GM11168 (cell line): ENCODE data around the gene SEMA5A.

Experiments used
- in situ Hi-C: fragments of 300-500 bp; cut with MboI; formaldehyde crosslinking; loops from one replicate; pipeline ENCODE4 v1.12.0; 2022; ENCODE audit warnings: low sequenced_read_pairs; ENCODE audit not compliant: unreplicated experiment

Gene SEMA5A

DNA sequence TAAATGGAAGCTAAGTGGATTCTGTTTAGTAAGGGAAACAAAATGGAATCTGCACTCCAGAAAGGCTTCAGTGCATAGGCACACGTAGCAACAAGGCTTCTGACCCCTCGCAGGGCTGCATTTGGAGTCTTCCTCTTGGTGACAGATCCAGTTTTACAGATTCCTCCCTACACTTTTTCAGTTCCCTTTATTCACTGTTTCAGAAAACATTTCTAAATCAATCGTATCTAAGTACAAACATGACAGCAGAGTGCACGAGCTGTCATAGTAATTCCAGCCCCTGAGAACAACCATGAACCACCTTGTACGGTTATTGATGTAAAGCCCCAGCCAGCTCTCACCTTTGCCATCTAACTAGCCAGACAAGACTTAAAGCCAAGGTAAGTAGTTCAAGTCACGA, 491.6 kb downstream of the SEMA5A start:
- in situ Hi-C loops = no loop called here

DNA sequence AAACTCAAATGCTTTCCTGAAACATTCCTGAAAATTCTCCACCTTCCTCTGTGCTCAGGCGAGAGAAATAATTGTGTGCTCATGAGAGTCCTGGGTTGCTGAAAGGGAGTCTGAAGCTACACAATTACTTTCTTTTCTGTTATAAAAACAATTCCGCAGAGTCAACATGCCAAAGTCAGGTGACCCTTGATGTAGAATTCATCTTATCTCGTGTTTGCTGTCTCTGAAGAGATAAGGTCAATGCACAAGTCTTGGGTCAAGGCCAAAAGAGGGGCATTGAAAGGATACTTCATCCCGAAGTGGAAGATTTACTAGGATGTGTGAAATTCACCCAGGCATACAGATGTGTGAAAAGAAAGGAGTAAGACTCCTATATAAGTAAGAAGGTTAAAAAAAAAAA, 493.5 kb downstream of the SEMA5A start:
- in situ Hi-C loops = no loop called here

DNA sequence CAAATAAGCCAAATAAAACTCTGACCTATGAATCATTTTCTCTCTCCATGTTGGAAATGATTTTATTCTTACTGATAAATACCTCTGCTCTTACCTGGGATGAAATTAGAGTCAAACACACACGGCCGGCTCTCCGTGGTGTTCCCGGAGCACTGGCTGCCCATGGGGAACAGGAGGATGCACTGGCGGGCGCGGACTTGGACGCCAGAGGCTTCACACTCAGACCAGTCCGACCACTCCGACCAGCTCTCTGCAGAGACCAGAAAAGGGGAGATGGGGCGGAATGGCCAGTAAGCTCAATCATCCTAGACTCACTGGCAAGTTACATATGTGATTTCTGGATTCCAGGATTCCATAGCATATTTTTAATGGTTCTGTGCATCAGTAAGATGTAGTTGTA, 494.1 kb downstream of the SEMA5A start:
- in situ Hi-C loops = no loop called here

DNA sequence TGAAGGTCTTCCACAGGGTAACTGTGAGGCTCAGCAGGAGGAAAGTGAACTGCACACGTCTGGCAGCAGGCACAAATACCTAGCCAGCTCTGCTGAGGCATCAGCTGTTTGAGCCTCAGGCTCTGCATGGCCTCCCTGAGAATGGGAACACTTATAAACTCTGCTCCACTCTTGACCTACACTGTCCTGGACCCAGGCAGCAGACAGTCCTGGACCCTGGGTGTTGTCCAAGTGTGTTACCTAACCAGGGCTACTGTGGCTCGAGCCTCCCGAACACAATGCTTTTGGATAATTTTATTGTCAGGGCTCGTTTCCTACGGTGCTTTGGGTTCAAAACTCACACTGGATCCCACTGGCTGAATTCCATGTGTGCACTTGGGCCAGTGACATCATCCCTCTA, 497.9 kb downstream of the SEMA5A start:
- in situ Hi-C loops = no loop called here

DNA sequence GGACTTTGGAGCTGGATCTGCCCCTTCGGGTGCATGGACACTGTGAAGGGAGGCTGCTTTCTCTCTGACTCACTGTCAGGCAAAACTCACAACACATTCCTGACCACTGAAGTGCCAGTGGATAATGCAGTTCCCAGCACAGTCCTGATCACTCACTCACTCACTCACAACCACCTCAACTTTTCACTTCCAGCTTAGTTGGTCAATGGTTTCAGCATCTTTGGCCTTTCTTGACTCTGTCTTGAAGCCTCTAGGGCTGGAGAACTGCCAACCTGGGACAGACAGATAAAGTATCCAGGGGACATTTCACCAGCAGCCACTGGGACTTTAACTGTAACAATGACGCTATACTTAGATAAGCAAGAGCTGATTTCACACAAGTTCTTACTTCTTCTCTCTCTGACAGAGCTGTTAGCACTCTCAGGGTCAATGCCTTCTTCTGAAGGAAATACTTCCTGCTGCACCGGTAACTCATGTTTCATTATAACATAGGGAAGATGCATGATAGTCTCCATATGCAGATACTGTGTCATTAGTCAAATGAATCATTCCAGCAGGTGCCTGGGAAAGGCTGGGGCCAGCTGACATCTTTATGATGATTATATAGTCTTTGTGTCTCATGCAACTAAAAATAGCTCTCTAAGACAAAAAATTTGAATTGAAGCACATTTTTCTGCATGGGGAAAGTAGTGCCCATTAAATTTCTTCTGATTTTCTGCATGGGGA, 499.0 kb downstream of the SEMA5A start:
- in situ Hi-C loops = no loop called here

DNA sequence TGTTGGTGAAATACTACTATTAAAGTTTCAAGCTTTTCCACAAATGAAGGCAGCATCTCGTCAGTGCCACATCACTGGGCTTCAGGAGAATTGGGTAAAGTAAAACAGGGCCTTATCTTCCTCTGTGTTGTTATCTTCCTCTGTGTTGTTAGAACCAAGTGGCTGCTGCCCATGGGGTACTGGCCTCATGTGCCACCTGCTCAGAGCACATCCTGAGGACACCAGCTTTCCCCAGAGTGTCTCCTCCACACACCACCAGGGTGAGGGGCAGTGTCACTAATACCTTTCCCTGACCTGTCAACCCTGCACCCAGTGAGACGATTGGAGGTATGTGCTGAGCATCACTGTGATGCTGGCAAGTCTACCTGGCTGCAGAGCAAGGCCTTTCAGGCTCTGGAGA, 499.9 kb downstream of the SEMA5A start:
- in situ Hi-C loops = no loop called here

DNA sequence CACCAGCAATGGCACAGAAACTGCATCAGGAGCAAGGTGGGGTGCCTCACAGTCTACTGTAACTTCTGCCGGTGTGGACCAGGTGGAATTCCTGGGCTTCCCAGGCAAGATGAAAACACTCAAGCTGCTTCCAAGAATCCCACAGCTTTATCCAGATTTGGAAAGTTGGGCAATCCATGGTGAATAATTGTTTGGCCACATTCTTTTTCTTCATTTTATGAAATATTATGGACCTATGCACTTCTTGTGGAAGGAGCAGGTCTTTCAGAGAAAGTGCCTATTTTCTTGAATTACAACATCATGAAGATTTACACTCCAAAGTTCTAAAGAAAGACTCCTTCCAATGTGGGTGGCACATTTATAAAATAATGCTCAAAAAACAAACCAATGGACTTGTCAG, 503.6 kb downstream of the SEMA5A start:
- in situ Hi-C loops = no loop called here

DNA sequence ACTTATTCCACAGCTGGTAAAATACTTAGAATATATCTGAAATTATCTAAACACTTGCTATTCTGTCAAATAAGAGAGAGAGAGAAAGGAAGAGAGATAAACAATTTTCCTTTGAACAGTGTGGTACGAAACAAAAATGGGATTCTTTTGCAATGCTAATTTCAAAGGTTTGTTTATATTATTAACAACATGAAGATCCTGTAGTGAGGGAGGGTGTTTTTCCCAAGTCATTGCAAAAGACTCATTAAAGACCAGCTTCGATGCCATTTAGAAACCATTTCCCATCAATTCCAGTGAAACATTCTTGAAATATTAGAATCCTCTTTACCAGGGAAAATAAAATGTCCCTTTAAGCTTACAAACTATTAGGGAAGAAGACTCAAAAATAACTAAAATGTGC, 505.4 kb downstream of the SEMA5A start:
- in situ Hi-C loops = no loop called here

DNA sequence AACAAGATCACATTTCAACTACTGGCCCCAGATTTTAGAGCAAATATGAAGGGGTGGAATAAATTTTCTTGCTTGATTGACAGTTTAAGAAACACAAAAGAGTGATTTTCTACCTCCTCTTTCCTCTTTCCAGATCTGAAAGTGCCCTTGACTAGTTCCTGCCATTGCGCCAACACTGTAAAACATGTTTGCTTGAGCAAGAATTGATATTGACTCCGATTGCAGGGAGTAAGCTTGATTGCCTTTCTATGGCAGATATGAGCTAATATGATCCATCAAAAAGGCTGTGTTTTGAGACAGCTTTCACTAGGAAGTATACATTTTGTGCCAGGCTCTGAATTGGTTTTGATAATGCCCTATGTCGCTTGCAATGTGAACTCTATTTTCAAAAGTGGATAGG, 508.8 kb downstream of the SEMA5A start:
- in situ Hi-C loops = no loop called here

DNA sequence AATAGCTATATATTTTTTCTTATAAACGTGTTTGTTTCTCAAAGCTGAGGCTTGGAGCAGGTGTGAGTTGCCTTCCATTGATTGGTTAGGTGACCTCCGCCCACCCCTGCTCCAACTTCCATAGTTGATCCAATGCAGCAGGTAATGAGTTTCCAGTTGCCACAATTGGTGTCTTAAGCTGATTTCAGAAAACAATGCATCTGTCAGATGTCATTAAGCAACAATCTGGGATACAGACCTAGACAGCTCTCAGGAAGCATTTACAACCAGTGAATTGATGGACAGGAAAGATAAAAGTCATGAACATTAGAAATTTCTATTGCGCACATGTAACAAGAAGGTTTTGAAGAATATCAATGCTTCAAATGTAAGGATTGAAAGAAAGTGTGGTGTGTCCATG, 510.5 kb downstream of the SEMA5A start:
- in situ Hi-C loops = no loop called here

DNA sequence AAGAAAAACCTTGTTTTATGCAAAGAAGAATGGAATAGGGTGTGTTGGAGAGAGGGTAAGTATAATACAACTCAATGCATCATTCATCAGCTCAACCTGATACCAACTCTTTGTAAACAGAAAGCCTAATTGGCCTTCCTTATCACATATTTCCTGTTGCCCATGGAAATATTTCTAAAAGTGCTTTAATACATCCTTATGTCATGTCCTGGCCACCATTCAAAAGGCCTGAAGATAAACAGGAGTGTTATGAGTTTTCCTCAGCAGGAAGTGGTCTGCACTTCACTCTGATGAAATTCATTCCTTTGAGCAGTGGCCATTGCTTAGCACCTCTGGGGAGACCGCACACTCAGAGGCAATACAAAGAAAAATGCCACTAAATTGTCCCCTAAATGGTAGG, 511.2 kb downstream of the SEMA5A start:
- in situ Hi-C loops = no loop called here

DNA sequence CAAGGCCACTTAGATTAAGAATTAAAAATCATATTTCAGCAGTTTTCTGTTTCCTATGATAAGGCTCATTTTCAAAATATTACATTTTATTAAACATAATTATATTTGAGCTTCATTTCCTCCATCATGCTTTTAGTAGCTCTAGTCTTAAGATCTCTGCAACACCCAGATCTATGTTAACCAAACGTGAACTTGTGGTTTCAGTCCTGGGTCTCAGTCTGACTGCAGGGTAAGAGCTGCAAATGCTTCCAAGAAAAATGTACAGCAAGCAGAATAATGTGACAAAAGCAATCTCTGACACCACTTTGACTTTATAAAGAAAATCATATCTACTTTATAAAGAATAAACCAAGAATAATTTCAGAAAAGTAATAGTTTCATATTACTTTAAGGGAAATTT, 512.4 kb downstream of the SEMA5A start:
- in situ Hi-C loops = no loop called here

DNA sequence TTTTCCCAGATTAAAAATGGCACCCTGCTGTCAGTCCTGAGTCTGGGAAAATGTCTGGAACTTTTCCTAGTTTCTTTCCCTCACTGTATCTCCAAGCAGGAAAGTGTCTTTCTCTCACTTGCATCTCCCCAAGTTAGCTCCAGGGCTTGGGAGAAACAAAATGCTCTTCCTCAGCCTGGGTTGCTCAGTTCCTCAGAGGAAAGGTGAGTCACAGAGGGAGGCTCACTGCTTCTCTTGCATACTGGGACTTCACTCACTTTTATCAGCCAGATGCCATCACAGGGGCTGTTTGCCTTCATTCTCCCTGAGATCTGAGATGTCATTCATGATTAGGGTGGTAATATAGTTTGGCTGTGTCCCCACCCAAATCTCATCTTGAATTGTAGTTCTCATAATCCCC, 519.9 kb downstream of the SEMA5A start:
- in situ Hi-C loops = no loop called here

DNA sequence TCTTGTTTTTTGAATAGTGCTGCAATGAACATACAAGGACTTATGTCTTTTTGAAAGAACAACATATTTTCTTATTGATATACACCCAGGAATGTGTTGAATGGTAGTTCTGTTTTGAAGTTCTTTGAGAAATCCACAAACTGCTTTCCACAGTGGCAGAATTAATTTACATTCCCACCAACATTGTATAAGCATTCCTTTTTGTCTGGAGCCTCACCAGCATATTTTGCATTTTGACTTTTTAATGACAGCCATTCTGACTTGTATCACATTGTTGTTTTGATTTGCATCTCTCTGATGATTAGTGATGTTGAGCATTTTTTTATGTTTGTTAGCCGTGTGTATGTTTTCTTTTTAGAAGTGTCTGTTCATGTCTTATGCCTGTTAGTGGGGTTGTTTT, 524.9 kb downstream of the SEMA5A start:
- in situ Hi-C loops = no loop called here

DNA sequence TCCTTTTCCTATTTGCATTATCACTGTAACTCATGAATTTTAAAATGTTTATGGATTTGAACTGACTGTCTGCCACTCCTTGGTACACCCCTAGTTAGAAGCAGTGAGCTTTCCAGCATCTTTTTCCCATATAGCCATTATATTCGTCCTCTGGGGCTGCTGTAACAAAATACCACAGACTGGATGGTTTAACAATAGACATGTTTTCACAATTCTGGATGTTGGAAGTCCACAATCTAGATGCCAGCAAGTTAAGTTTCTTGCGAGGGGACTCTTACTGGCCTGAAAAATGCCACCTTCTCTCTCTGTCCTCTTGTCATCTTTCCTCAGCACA, 530.0 kb downstream of the SEMA5A start:
- in situ Hi-C loops = no loop called here

DNA sequence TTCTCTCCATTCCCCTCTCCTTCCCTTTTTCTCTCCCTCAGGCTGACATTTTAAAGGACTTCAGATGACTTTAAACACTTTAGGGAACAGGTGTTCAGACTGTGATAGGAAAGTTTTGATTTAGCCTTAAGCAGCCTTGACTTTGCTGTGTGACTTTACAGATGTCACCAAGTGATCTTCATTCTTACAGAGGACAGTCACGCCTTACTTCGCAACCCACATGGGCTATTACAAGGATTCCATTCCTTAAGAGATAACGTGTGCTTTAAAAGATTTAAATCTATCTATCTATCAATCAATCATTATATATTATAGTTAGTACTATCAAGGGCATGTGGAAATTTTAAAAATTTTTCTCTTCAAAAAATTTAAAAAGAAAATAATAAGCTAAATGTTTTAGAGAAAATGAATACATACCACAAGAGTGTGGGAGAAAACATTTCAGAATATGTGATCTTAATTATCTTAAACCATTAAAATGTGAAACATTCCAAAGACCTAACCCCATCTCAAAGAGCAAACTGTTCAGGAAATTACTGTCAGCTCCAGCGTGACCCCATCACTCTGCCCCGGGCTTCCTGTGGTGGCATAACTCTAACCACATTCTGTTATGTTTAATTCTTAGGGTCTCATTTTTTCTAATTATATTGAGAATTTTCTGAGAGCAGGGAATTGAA, 530.5 kb downstream of the SEMA5A start:
- in situ Hi-C loops = no loop called here

DNA sequence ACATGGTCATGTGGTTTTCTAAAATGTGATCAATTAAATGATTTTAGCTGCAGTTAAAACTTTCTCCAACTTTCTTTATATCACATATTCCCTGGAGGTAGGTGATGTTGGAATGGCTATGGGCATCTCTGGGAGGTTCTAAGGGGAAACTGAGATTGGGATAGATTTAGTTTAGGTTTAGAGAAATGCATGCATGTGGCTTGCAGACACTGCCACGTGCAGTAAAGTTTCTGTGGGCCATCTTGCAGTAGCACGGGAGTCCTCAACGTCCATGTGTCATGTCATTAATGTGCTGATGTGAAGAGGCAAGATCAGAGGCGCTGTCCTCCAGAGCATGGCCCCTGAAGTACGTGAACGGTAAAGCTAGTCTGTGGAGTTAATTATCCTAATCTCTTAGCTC, 532.7 kb downstream of the SEMA5A start:
- in situ Hi-C loops = no loop called here

DNA sequence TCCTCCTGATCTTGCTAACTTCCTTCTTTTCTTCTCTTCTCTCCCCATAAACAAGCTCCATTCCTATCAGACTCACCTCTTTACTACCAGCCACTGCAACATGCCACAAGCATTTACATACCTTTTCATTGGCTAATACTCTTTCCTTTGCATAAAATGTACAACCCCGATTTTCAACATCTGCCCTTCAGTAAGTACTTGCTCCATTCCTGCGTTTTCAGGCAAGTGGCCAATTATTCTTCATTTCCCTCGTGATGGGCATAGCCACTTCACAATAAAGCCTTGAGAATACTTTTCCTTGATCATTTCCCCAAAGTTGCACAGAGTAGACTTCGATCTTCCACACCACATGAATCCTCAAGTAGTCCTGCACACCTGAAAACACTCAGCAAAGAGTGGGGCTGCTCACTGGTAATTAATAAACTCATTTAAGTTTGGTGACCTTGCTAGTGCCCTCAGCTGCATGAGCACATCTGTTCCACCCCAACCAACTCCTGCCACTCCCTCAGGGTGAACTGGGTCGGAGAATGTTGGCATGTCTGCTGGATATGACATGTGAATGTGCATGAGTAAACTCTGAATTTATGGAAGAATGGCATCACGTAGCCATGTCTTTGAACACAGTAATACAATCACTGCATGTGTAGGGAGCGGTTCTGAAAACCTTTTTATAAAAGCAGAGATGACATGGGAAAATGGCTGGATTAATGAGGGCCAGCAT, 535.8 kb downstream of the SEMA5A start:
- in situ Hi-C loops = no loop called here

DNA sequence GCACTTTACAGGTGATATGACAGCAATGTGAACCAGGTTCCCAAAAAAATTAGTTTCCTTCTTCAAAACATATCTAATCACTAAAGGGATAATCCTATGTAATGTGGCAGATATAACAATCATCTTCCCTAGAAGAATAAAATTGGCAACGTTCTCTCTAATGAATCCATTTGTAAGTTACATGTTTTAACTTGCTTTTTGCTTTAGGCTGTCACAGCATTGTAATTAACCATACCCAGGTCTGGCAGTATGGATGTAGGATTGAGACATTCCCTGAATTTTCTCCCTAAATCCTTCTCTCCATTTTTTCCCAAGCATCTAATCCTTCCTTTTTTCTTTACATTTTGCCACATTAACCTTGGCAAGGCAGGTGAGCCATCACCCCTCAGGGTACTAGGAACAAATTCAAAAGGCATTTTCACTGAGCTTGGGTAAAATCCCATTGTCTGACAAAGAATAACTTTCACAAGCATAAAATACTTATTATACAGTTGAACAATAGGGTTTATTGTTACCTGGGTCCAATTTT, 548.3 kb downstream of the SEMA5A start:
- in situ Hi-C loops = no loop called here

DNA sequence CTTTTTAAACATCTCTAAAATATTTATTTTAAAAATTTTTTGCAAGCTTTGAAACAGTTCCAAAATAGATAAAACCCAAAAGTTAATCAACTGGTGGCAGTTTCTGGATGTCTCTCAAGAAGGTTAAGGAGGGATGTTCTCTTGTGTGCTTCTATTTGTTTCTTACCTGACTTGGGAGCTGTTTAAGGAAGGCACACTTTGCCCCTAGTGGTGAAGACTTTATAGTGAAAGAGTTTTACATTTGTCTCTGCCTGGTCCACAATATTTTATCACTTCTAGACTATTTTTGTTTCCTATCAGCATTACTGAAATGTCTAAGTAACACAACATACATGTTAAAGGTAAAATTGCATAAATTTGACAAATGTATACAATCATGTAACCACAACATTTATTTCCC, 552.8 kb downstream of the SEMA5A start:
- in situ Hi-C loops = no loop called here
